HG03521 (cell line): ENCODE data around the gene ZC3HAV1.
"Not testable (repeated sequence)": the region's sequence is repeated elsewhere in the genome, so short reads cannot be mapped to it uniquely, and the experiment has no call there.

Experiments used
- ATAC-seq: cut with Tn5 transposase; IDR thresholded peaks from one replicate; pipeline ENCODE4 v1.9.1; 2021; ENCODE audit warnings: mild to moderate bottlenecking, moderate library complexity; ENCODE audit not compliant: unreplicated experiment

The ZC3HAV1 gene

DNA sequence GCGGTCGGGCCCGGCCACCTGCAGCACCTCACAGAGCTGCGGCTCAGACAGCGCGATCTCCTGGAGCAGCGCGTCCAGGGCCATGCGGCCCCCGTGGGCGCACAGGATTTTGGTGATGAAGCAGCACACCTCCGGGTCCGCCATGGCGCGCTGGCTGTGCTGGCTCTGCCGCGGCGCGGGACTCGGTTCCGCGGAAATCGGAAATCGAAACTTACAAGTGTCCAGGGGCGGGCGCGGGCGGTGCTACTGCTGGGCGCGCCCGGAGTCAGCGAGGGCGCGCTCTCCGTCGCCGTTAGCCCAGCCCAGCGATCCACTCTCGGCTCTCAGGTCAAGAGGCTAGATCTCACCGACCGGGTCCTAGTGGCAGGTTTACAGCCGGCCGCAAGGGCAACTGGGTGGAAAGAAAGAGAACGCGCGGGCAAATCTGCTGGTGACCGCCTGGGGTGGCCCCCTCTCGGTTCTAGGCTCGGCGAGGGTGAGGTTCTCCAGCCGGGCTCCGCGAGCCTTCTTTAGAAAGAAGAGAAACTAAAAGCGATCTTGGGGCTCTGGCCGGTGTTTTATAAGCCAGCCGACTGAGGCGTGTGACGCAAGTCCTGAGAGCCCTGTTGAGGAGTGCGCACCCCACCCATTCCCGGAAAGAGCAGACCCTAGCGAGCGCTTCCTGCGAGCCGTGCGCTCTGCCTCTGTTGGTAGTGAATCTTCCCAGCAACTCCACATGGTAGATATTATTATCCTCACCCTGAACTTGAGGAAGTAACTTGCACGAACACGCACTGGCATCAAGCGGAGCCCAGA, at the start of gene ZC3HAV1:
ZC3HAV1 (minus strand) TSS at position 533 of the 795 bp plus-strand sequence; CDS start at position 144, 389 bp downstream.
- peak; percentile 63 for ATAC-seq

DNA sequence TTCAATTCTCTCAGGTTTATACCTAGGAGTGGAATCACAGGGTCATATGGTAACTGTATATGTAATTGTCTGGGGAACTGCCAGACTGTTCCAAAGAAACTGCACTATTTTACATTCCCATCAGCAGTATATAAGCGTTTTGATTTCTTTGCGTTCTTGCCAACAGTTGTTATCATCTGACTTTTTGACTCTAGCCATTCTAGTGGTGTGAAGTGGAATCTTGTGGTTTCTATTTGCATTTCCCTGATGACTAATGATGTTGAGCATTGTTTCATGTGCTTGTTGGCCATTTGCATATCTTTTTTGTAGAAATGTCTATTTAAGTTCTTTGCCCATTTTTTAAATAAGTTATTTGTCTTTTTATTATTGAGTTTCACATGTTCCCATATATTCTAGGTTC, 44.3 kb upstream of the ZC3HAV1 start:
- no peak for ATAC-seq

DNA sequence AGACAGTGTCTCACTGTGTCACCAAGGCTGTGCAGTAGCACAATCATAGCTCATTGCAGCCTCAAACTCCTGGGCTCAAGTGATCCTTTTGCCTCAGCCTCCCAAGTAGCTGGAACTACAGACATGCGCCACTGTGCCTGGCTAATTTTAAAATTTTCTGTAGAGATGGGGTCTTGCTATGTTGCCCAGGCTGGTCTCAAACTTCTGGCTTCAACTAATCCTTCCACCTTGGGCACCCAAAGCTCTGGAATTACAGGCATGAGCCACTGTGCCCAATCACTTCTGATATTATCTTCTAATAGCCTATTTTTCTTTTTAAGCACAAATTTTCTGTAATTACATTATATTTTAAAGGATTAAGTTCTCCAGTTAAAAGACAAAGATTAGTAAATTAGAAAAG, 42.6 kb upstream of the ZC3HAV1 start:
- ATAC-seq: no peak

DNA sequence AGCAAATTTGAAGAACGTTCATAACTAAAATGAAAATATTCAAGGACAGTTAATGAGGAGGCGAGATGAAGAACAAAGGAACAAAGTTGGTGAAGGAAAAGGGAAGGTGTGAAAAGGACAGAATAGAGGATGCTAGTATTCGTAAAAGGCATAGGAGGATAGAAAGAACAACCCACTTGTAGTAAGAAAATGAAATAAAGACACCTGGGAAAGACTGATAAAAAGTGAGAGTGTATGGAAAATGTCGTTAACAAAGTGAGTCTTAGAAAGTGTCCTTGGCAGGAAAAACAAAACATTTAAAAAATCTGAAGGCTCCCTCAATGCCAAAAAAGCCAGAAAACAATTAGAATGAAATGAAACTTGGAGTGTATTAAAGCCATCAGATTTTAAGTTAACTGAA, 29.6 kb upstream of the ZC3HAV1 start:
- ATAC-seq: no peak

DNA sequence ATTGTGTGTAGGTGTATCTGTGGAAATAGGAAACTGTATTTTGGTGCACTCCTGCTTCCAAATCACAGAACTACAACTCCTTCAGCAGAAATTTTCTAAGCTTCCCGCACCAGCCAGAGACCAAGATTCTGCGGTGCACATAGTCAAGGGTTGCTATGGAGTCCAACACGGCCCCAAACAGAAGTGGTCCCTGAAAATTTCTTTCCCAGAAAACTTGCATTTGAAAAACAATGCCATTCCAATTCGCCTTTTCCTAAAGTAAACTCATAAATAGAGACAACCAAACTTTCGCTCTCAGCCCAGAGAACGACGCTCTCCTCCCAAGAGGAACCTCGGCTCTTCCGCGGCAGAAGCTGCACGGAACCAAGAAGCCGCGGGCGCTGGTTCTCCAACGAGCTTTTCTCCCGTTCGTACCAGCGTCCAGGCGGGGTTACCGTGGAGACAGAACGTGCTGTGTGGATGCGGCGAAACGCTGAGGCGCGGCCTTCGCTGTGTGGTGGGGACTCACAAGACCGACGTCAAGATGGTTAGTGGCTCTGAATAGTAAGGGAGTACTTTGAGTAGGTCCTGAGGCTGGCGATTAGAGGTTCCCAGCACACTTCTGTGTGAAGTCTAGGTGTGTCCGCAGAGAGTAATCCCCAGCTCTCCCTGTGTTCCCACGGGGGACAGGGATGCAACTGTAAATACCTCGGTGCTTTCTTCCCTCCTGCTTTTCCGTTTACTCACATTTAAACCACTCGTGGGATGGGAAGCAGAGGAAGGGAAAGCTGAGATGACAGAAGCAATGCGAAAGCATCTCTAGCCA, 24.0 kb upstream of the ZC3HAV1 start:
- peak; percentile 93 for ATAC-seq

DNA sequence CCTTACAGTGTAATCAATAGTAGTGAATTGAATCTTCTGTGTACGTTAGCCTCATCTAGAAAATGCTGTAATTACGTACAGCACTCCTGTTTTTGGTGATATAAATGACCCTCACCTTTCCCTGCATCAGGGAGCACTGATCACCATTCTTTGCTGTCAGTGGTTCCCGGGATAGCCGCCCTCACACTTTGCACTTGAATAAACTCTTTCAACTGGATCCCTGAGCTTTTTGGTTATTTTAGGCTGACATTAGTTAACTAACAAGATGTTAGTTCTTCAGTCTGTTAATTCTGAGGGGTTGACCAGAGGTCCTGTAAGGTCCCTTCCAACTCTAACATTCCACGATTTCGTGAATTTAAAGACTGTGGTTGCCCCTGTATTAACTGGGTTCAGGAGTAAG, 23.4 kb upstream of the ZC3HAV1 start:
- no peak for ATAC-seq

DNA sequence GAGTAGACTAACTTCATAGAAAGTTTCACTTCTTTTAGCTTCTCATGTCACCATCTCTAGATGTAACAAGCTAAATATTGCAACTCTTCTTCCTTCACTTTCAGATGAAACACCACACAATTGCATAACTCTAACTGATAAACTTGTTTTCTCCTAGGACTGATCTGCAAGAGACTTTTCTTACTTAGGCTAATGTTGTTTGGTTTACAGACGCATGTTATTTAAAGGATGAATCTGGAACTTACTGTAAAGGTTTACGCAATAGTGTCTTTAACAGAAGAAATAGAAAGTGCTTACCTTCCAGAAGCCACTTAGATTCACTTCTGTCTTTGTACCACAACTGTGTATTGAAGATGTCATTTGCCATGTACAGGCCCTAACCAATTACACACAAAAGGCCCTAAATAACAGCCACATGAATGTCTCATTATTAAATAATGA, 22.1 kb upstream of the ZC3HAV1 start:
- ATAC-seq: no peak

DNA sequence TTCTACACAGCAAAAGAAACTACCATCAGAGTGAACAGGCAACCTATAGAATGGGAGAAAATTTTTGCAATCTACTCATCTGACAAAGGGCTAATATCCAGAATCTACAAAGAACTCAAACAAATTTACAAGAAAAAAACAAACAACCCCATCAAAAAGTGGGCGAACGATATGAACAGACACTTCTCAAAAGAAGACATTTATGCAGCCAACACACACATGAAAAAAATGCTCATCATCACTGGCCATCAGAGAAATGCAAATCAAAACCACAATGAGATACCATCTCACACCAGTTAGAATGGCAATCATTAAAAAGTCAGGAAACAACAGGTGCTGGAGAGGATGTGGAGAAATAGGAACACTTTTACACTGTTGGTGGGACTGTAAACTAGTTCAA, 20.3 kb upstream of the ZC3HAV1 start:
- ATAC-seq: not testable (repeated sequence)

DNA sequence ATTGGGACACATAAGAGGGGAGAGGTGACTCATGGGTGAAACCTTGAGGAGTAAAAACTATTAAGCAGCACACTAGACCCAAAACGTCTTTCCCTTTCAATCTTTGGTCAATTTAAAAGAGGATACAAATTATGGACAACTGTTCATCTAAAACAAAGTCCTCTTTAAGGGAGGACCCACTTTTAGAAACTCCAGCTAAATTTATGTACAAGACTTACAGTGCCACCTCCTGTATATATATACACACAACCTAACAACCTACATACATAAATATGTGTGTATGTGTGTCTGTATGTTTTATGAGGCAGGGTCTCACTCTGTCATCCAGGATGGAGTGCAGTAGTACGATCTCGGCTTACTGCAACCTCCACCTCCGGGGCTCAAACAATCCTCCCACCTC, 18.1 kb upstream of the ZC3HAV1 start:
- ATAC-seq: no peak

DNA sequence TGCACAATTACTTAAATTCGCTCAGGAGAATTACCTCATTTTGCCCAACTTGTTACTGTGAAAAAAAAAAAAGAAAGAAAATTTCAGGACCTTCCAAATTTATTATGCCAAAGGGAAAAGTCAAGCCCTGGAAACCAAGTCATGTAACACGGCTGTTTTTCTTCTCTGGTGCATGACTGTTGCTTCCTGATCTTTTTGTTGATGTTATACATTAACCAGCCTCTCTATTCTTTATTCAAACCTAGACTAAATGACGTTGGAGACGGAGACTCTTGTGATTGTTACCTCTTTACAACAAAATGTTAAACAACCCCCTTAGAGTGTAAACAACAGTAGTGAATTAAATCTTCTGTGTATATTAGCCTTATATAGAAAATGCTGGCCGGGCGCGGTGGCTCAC, 16.1 kb upstream of the ZC3HAV1 start:
- ATAC-seq: no peak

DNA sequence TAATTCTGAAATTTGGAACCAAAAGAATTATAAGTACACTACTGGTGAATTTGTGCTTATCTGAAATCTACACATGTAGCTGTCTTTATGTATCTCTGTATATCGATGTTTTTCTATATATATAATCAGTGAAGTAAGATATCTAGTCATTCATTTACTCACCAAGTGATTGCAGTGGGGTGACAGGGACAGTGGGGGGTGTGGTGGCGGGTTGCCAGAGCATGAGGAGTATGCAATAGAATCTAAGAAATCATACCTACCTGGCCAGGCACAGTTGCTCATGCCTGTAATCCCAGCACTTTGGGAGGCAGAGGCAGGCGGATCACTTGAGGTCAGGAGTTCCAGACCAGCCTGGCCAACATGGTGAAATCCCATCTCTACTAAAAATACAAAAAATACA, 15.5 kb upstream of the ZC3HAV1 start:
- ATAC-seq: not testable (repeated sequence)

DNA sequence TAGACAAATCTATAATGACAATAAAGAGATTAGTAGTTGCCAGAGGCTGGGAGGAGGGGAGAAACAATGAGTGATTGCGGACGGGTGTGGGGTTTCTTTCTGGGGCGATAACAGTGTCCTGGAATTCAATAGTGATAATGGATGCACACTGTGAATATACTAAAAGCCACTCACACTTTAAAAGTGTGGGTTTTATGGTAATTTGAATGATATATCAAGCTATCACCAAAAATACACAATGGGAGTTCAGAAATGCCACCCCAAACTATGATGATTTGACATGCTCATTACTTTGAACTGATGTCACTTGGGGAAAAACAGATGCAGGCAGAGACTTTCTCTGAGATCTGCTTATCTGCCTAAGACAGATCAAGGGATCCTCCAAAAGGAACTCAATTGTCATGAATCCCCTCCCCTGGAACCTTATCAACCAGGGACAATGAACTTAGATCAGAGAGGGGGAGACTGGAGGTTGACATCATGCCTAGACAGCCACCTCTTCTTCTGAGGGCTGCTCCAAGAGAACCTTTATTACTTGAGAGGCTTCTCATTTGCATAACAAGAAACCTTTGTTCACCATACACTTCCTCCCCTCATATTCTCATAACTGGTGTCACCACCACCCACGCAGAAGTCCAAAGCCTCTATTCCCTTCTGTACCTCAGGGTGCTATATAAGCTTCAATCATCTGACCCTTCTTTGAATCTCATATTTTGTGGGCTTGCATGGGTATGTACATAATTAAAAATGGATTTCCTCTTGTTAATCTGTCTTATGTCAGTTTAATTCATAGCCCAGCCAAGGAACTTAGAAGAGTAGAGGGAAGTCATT, 14.8 kb upstream of the ZC3HAV1 start:
- peak; percentile 79 for ATAC-seq

DNA sequence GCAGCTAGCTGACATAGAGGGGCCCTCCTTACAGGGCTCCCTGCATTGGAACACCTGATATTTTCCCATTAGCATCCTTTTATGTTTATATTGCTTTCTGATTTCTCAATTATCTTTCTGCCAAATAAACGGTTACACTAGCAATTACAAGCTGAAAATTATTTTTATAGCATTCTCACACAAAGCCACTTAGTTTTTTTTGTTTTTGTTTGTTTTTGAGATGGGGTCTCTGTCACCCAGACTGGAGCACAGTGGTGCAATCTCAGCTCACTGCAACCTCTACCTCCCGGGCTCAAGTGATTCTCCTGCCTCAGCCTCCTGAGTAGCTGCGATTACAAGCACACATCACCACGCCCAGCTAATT, 9.9 kb upstream of the ZC3HAV1 start:
- ATAC-seq: no peak

DNA sequence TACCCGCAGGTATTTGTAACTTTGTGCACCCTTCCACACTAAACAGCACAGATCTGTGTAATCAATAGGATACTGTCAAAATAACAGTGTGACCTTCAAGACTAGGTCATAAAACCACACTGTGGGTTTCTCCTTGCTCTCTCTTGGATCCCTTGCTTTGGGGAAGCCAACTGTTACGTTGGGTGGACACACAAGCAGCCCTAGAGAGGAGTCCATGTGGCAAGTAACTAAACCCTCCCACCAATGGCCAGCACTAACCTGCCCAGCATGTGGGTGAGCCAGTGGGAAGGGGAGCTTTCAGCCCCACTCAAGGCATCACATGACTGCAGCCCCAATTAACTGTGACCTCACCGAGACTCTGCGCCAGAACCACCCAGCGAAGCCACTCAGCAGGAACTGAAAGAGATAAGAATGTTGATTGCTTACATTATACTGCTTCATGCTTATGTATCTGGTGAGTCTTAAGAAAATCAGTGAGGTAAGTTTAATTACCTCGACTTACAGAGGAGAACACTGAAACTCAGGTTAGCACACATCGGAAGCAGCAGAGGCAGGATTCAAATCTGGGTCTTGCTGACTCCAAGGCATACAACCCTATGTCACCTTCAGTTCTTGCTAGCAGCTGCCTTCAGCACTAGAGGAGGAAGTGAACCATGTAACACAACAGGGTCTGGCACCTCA, 9.4 kb upstream of the ZC3HAV1 start:
- peak; percentile 80 for ATAC-seq

DNA sequence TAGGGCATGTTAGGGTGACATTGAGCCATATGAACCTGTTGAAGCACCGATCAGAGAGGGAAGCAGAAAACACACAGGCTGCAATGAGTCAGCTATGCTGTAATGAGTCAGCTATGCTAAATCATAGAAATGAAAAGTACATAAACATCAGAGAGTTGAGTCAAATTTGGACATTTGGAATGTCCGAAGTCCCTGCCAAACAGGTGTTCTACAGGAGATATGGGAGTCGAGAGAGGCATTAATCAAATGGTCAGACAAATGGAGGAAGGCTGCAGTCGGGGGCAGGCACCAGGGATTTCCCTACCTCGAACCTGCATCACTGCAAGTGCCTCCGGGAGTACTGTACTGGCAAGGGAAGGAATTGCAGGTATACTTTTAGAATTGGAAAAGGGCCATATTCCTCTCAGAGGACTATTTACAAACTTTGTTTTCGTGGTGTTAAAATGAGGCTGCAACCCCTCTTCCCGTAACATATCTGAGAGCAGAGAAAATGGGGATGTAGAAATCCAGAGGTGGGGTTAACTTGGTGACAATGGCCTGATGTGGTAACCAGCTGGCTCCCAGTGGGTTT, 8.8 kb upstream of the ZC3HAV1 start:
- no peak for ATAC-seq

DNA sequence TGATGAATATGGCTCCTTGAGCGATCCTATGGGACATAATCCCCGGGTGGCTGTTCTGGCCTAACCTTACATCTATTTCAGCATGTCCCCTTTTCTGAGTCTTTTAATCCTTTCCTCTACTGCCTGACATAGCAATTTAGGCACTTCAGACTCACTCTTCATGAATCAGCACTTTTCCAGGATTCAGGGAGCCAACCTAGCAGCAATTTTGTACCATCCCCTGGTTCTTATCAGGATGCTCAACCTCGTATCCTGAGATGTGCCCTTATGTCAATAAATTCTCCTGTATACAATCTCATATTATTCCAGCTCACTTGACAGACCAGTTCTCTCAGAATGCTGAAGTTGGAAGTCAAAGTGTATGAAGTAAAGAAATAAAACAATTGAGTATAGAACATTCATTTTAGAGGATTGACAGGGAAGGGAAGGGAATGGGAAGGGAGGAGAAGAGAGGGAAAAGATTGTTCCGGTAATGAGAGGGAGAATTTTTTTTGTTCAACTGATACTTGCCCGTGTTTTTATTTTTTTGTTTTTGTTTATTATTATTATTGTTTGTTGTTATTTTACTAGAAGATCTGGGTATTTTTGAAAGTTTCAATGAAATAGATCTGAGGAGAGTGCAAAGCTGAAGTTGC, 8.2 kb upstream of the ZC3HAV1 start:
- no peak for ATAC-seq

DNA sequence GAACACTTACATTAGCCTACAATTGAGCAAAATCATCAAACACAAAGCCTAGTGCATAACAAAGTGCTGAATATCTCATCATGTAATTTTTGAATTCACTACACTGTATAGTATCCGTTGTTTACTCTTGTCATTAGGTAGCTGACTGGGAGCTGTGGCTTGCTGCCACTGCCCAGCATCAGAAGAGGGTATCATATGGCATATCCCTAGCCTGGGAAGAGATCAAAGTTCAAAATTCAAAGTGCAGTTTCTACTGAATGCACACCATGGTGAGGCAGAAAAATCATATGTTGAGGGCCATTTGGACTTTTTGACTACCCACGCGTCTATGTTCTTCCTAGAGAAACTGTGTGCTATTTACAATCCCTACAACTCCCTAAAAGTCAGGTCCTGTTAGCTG, 7.5 kb upstream of the ZC3HAV1 start:
- ATAC-seq: no peak

DNA sequence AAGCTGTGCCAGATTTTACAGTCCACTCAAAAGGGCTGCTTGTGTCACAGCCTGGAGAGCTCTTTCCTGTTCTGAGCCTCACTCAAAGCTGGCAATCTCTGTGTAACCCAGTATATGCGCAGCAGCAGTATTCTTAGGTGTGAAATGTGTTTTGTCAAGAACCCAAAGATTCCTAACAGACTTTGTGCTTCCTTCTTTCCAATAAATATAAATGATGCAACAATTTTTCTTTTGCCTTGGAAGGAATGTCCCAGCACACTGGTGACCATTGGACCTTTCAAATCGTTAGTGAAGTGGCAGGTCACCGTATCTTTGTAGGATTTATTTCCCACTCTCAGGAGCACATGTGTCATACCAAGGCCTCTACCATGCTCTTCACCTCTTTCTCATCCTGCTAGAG, 5.6 kb upstream of the ZC3HAV1 start:
- no peak for ATAC-seq

DNA sequence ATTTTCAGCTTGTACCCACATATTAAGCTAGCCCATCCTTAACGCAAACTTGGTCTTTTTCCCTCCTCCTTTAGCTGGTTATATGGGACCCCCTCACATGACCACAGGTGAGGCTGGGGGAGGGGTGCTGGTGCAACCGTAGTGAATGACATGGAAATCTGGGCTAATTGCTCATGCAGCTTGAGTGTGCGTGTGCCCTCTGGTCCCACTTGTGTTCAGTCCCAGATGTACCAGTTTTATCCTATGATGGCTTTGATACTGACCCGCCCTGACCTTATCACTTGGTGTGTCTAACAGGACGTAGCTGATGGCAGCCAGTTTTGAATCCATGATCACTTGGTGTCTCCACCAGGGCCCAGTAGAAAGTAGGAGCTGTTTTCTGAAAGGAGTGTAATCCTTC, 5.1 kb upstream of the ZC3HAV1 start:
- ATAC-seq: no peak

DNA sequence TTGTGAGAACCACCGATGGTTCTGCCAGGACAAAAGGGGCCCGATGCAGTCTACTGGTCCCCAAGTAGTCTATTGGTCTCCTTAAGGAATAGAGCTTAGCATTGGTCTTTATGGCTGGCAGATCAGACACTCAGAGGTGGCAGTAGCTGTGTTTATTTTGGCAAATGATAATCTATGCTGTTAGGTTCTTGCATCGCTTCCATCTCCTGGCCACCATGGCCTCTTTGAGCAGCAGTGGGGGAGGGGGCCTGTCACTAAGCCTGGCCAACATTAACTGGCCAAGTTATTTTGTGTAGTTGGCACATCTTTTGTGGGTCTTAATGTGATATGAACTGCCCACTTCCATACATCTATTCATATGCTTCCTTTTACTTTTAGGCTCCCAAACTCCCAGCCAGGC, 4.5 kb upstream of the ZC3HAV1 start:
- no peak for ATAC-seq
